IMR-90 (cell line): ENCODE measurements around the gene PSMB3. TPM values are rescaled to one million over a fixed set of nuclear protein-coding genes. Genes with fewer than 3 reads are reported as not detected.
A peak's percentile ranks its signal among the peaks of the same experiment; 100 is the strongest.

Experiments used
- ATAC-seq: fragments of 200-7000 bp; cut with Tn5 transposase; 2 replicates; pipeline ENCODE4 v1.9.1; 2020; ENCODE audit warnings: low read depth, mild to moderate bottlenecking, moderate library complexity
- BruUV-seq: library from RNA; stranded (reverse); fragments of 400-500 nt; replicated peaks from 2 replicates; lab custom pipeline; 2021; lab: Mats Ljungman, UMichigan
- CTCF ChIA-PET: fragments of 300-600 bp; formaldehyde crosslinking; extraction: SDS; loops from one replicate; lab custom pipeline; 2021; ENCODE audit warnings: antibody characterized with exemption; lab: Yijun Ruan, JAX
- POLR2A ChIA-PET: fragments of 300-600 bp; sonication (Branson Sonifier 250); formaldehyde crosslinking; loops from one replicate; lab custom pipeline; 2022; ENCODE audit warnings: antibody characterized with exemption; ENCODE audit not compliant: unreplicated experiment; lab: Charles Lee
- DNase-seq: peaks from one replicate; pipeline ENCODE4 v3.0.0; 2013
- H2AFZ ChIP-seq: replicated peaks from 2 replicates; pipeline ENCODE3; 2013; ENCODE audit warnings: low read length, mild to moderate bottlenecking; ENCODE audit not compliant: poor library complexity
- H2AK5ac ChIP-seq: 2 replicates; pipeline ENCODE4 v1.6.1; 2013; ENCODE audit warnings: low read depth, low read length, inconsistent platforms
- H2AK9ac ChIP-seq: replicated peaks from 2 replicates; pipeline ENCODE3; 2013; ENCODE audit warnings: mild to moderate bottlenecking, low read depth, low read length, moderate library complexity; ENCODE audit not compliant: poor library complexity
- H2BK120ac ChIP-seq: 2 replicates; pipeline ENCODE4 v1.6.1; 2013; ENCODE audit warnings: low read depth, low read length, inconsistent platforms
- H2BK15ac ChIP-seq: 3 replicates; pipeline ENCODE4 v1.6.1; 2013; ENCODE audit warnings: low read depth, low read length, inconsistent platforms
- H2BK20ac ChIP-seq: 2 replicates; pipeline ENCODE4 v1.6.1; 2013; ENCODE audit warnings: low read depth, mild to moderate bottlenecking, inconsistent platforms, low read length, moderate library complexity
- H2BK5ac ChIP-seq: 2 replicates; pipeline ENCODE4 v1.6.1; 2013; ENCODE audit warnings: mild to moderate bottlenecking, low read depth, low read length, inconsistent platforms; ENCODE audit not compliant: poor library complexity, severe bottlenecking
- H3K14ac ChIP-seq: replicated peaks from 2 replicates; pipeline ENCODE4 v1.6.1; 2013; ENCODE audit warnings: low read depth, low read length, inconsistent platforms
- H3K18ac ChIP-seq: 2 replicates; pipeline ENCODE4 v1.6.1; 2013; ENCODE audit warnings: low read depth, low read length, control low read depth
- H3K23ac ChIP-seq: 2 replicates; pipeline ENCODE4 v1.6.1; 2013; ENCODE audit warnings: low read depth, low read length, inconsistent platforms
- H3K27ac ChIP-seq: 2 replicates; pipeline ENCODE4 v1.5.1; 2013; ENCODE audit warnings: mild to moderate bottlenecking, control low read depth, low read length; ENCODE audit not compliant: insufficient read depth
- H3K27me3 ChIP-seq: 2 replicates; pipeline ENCODE4 v1.6.1; 2013; ENCODE audit warnings: low read length; ENCODE audit not compliant: control insufficient read depth, insufficient read depth
- H3K36me3 ChIP-seq: 2 replicates; pipeline ENCODE4 v1.6.1; 2013; ENCODE audit warnings: low read length, mixed read lengths; ENCODE audit not compliant: control insufficient read depth, insufficient read depth
- H3K4ac ChIP-seq: 2 replicates; pipeline ENCODE4 v1.6.1; 2013; ENCODE audit warnings: low read depth, low read length, inconsistent platforms
- H3K4me1 ChIP-seq: 2 replicates; pipeline ENCODE4 v1.6.1; 2013; ENCODE audit warnings: low read length, mixed read lengths; ENCODE audit not compliant: control insufficient read depth, insufficient read depth
- H3K4me2 ChIP-seq: 2 replicates; pipeline ENCODE4 v1.6.1; 2013; ENCODE audit warnings: low read depth, mild to moderate bottlenecking, control low read depth, low read length, moderate library complexity
- H3K4me3 ChIP-seq: 2 replicates; pipeline ENCODE4 v1.5.1; 2013; ENCODE audit warnings: low read depth, mild to moderate bottlenecking, control low read depth, low read length, moderate library complexity; ENCODE audit not compliant: insufficient read depth
- H3K56ac ChIP-seq: 2 replicates; pipeline ENCODE4 v1.6.1; 2013; ENCODE audit warnings: low read length, inconsistent platforms; ENCODE audit not compliant: insufficient read depth; ENCODE audit errors: extremely low read depth
- H3K79me1 ChIP-seq, 2 experiments: 2 replicates each; pipeline ENCODE4 v1.6.1; 2013; ENCODE audit warnings: low read length in 2 of 2, inconsistent platforms in 1 of 2, low read depth in 1 of 2
- H3K9ac ChIP-seq: 2 replicates; pipeline ENCODE4 v1.6.1; 2013; ENCODE audit warnings: low read depth, low read length, control low read depth
- H3K9me1 ChIP-seq: 2 replicates; pipeline ENCODE4 v1.6.1; 2013; ENCODE audit warnings: low read length, inconsistent platforms; ENCODE audit not compliant: insufficient read depth
- H3K9me3 ChIP-seq: 2 replicates; pipeline ENCODE4 v1.6.1; 2013; ENCODE audit warnings: low read length; ENCODE audit not compliant: control insufficient read depth, insufficient read depth
- H4K20me1 ChIP-seq: 2 replicates; pipeline ENCODE4 v1.6.1; 2013; ENCODE audit warnings: low read length, inconsistent platforms; ENCODE audit not compliant: insufficient read depth
- H4K5ac ChIP-seq: 2 replicates; pipeline ENCODE4 v1.6.1; 2013; ENCODE audit warnings: mild to moderate bottlenecking, low read depth, low read length, control low read depth
- H4K8ac ChIP-seq, 2 experiments: 2 replicates each; pipeline ENCODE4 v1.6.1; 2013; ENCODE audit warnings: low read depth in 2 of 2, low read length in 2 of 2, control low read depth in 1 of 2, inconsistent platforms in 1 of 2
- H4K91ac ChIP-seq: 2 replicates; pipeline ENCODE4 v1.6.1; 2013; ENCODE audit warnings: low read depth, low read length, inconsistent platforms; ENCODE audit not compliant: insufficient read depth
- BHLHE40 ChIP-seq: fragments of 150-350 bp; IDR thresholded peaks from 2 replicates; pipeline ENCODE4 v1.6.1; 2016; ENCODE audit warnings: mild to moderate bottlenecking, low read depth, low read length
- CEBPB ChIP-seq: IDR thresholded peaks from 2 replicates; pipeline ENCODE4 v1.6.1; 2012; ENCODE audit warnings: low read depth, low read length, improper control_type of control experiment
- CHD1 ChIP-seq: IDR thresholded peaks from 2 replicates; pipeline ENCODE4 v1.6.1; 2012; ENCODE audit warnings: low read depth, low read length, improper control_type of control experiment
- CTCF ChIP-seq: conservative IDR thresholded peaks from 2 replicates; pipeline ENCODE4 v1.5.1; 2012; ENCODE audit warnings: mild to moderate bottlenecking, low read depth, low read length, improper control_type of control experiment
- FOS ChIP-seq: fragments of 150-350 bp; IDR thresholded peaks from 2 replicates; pipeline ENCODE4 v1.6.1; 2016; ENCODE audit warnings: low read depth, low read length
- MAFK ChIP-seq: IDR thresholded peaks from 2 replicates; pipeline ENCODE4 v1.6.1; 2012; ENCODE audit warnings: low read depth, low read length, improper control_type of control experiment
- MAZ ChIP-seq: IDR thresholded peaks from 2 replicates; pipeline ENCODE4 v1.6.1; 2012; ENCODE audit warnings: low read depth, mild to moderate bottlenecking, low read length, improper control_type of control experiment, moderate library complexity, borderline replicate concordance
- MXI1 ChIP-seq: IDR thresholded peaks from 2 replicates; pipeline ENCODE4 v1.6.1; 2012; ENCODE audit warnings: low read depth, mild to moderate bottlenecking, low read length, moderate library complexity, borderline replicate concordance
- NFE2L2 ChIP-seq: fragments of 150-350 bp; IDR thresholded peaks from 2 replicates; pipeline ENCODE4 v1.6.1; 2016; ENCODE audit warnings: low read depth, mild to moderate bottlenecking, low read length
- POLR2A ChIP-seq: IDR thresholded peaks from 2 replicates; pipeline ENCODE4 v1.6.1; 2012; ENCODE audit warnings: mild to moderate bottlenecking, low read depth, low read length
- RAD21 ChIP-seq: IDR thresholded peaks from 2 replicates; pipeline ENCODE4 v1.6.1; 2012; ENCODE audit warnings: low read length, improper control_type of control experiment
- RCOR1 ChIP-seq: IDR thresholded peaks from 2 replicates; pipeline ENCODE4 v1.6.1; 2012; ENCODE audit warnings: mild to moderate bottlenecking, low read length, improper control_type of control experiment; ENCODE audit not compliant: insufficient replicate concordance
- RFX5 ChIP-seq: IDR thresholded peaks from 2 replicates; pipeline ENCODE4 v1.8.0; 2012; ENCODE audit warnings: low read depth, mild to moderate bottlenecking, low read length, moderate library complexity
- SMC3 ChIP-seq: fragments of 150-350 bp; IDR thresholded peaks from 2 replicates; pipeline ENCODE4 v1.6.1; 2016; ENCODE audit warnings: low read depth, mild to moderate bottlenecking, antibody characterized with exemption, low read length, moderate library complexity
- USF2 ChIP-seq: fragments of 150-350 bp; IDR thresholded peaks from 2 replicates; pipeline ENCODE4 v1.6.1; 2017; ENCODE audit warnings: mild to moderate bottlenecking, antibody characterized with exemption, low read length, low read depth
- WGBS, 2 experiments: methylation state at CpG; one replicate each; pipeline versions ENCODE4 v1.1.5 to v1.1.7; 2013; ENCODE audit warnings: missing lambda C conversion rate in 2 of 2; ENCODE audit not compliant: insufficient read length in 1 of 2; ENCODE audit errors: extremely low coverage in 2 of 2; 5-methylcytosine and 5-hydroxymethylcytosine counted together
- dilution Hi-C: fragments of 300-500 bp; cut with HindIII; formaldehyde crosslinking; loops from one replicate; pipeline ENCODE4 v1.14.3; 2018; ENCODE audit warnings: low sequenced_read_pairs; ENCODE audit not compliant: unreplicated experiment
- in situ Hi-C: fragments of 300-500 bp; cut with MboI; formaldehyde crosslinking; loops from 3 replicates; pipeline ENCODE4 v1.14.3; 2019; ENCODE audit warnings: low sequenced_read_pairs, inconsistent platforms, mixed read lengths
- intact Hi-C: fragments of 100-400 bp; cut with micrococcal nuclease; formaldehyde crosslinking; loops from 2 replicates; pipeline ENCODE4 v1.10.0; 2022
- polyA plus RNA-seq, 3 experiments: library from polyadenylated mRNA; depleted of rRNA; stranded (reverse); fragments of >200 nt; gene quantifications; 2 replicates each; pipeline ENCODE4 v1.2.3, GENCODE V29; 2012; ENCODE audit warnings: low replicate concordance in 1 of 3
- total RNA-seq: library from RNA; depleted of rRNA; stranded (reverse); fragments of >200 nt; gene quantifications from 2 replicates; pipeline ENCODE4 v1.2.3, GENCODE V29; 2012
- TF ChIP-seq, protein P1 (sequence below): fragments of 150-350 bp; IDR thresholded peaks from 2 replicates; pipeline ENCODE4 v1.6.1; 2016; ENCODE audit warnings: low read depth, mild to moderate bottlenecking, low read length, moderate library complexity, borderline replicate concordance

The PSMB3 gene
- total and polyA plus RNA-seq, 2 of the 4 experiments (the other 2 are of a cell fraction): 480 to 828 TPM

- Histone ChIP-seq H3K9me3 (no peaks in the 10 kb centered on the region), H3K4me1 (peaks cover 12% of the 10 kb centered on the region), H3K9ac (peak overlapping the region; percentile 70), H2BK5ac (peak overlapping the region; percentile 33), H3K18ac (no peak overlapping the region), H3K4ac (peak overlapping the region; percentile 92), H4K8ac (peak overlapping the region; percentile 84 to 88), H4K20me1 (peaks cover 40% of the 10 kb centered on the region), H4K5ac (peak overlapping the region; percentile 28; the same call in 1 of the 2 replicates), H2AK5ac (peak overlapping the region; percentile 94), H3K56ac (peak overlapping the region; percentile 52; the same call in 1 of the 2 replicates), H3K27ac (peak overlapping the region; percentile 55), H2BK120ac (peak overlapping the region; percentile 22; the same call in 1 of the 2 replicates), H3K4me3 (peak overlapping the region; percentile 91), H3K9me1 (peaks cover 14% of the 10 kb centered on the region), H2AK9ac (peak overlapping the region; percentile 99), H4K91ac (peak overlapping the region; percentile 68; the same call in 1 of the 2 replicates), H2BK20ac (no peak overlapping the region), H2AFZ (peak overlapping the region; percentile 90), H3K27me3 (no peaks in the 10 kb centered on the region), H3K4me2 (peak overlapping the region; percentile 81), H3K23ac (peak overlapping the region; percentile 68; the same call in 1 of the 2 replicates), H3K14ac (0 out of 2 replicates have a peak overlapping the region, but pooled peaks have one; percentile 60), H3K79me1 (peaks cover 3 to 47% of the 10 kb centered on the region in 2 experiments; a peak in 3 of 4 replicates), H2BK15ac (no peak overlapping the region), H3K36me3 (no peaks in the 10 kb centered on the region; the same call in 1 of the 2 replicates)
- CTCF ChIA-PET: no interaction called here
- TF ChIP-seq USF2 (no peak), POLR2A (no peak), MXI1 (no peak), RFX5 (no peak), CEBPB (no peak), NFE2L2 (no peak), BHLHE40 (no peak), FOS (no peak), MAFK (no peak), MAZ (no peak), RAD21 (no peak), CHD1 (no peak), SMC3 (no peak), CTCF (no peak), RCOR1 (no peak)
- TF ChIP-seq, protein P1, sequence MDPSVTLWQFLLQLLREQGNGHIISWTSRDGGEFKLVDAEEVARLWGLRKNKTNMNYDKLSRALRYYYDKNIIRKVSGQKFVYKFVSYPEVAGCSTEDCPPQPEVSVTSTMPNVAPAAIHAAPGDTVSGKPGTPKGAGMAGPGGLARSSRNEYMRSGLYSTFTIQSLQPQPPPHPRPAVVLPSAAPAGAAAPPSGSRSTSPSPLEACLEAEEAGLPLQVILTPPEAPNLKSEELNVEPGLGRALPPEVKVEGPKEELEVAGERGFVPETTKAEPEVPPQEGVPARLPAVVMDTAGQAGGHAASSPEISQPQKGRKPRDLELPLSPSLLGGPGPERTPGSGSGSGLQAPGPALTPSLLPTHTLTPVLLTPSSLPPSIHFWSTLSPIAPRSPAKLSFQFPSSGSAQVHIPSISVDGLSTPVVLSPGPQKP: no peak
- POLR2A ChIA-PET: no interaction called here
- in situ Hi-C loops (no loop called here), intact Hi-C loops (no loop called here), dilution Hi-C loops (no loop called here)
- 0% methylated on average over 5 of the region's 32 CpGs; no CpG with 5 or more reads in 1 of the 2 experiments for WGBS, 2 experiments
- ATAC-seq (no peak), DNase-seq (no peak)
- no TSS peak for BruUV-seq
These were observed 3.7 kb upstream of the PSMB3 start for GRCh38 chr17:38748892-38749222.
